IMR-90 (cell line): Measurements from ENCODE around the gene CREBZF. TPM values are rescaled to one million over a fixed set of nuclear protein-coding genes. Genes with fewer than 3 reads are reported as not detected.

ENCODE experiments used
- ATAC-seq: fragments of 200-7000 bp; cut with Tn5 transposase; 2 replicates; pipeline ENCODE4 v1.9.1; 2020; ENCODE audit warnings: low read depth, mild to moderate bottlenecking, moderate library complexity
- BruUV-seq: library from RNA; stranded (reverse); fragments of 400-500 nt; replicated peaks from 2 replicates; lab custom pipeline; 2021; lab: Mats Ljungman, UMichigan
- CTCF ChIA-PET: fragments of 300-600 bp; formaldehyde crosslinking; extraction: SDS; loops from one replicate; lab custom pipeline; 2021; ENCODE audit warnings: antibody characterized with exemption; lab: Yijun Ruan, JAX
- POLR2A ChIA-PET: fragments of 300-600 bp; sonication (Branson Sonifier 250); formaldehyde crosslinking; loops from one replicate; lab custom pipeline; 2022; ENCODE audit warnings: antibody characterized with exemption; ENCODE audit not compliant: unreplicated experiment; lab: Charles Lee
- DNase-seq: peaks from one replicate; pipeline ENCODE4 v3.0.0; 2013
- H2AFZ ChIP-seq: replicated peaks from 2 replicates; pipeline ENCODE3; 2013; ENCODE audit warnings: low read length, mild to moderate bottlenecking; ENCODE audit not compliant: poor library complexity
- H2AK5ac ChIP-seq: 2 replicates; pipeline ENCODE4 v1.6.1; 2013; ENCODE audit warnings: low read depth, low read length, inconsistent platforms
- H2AK9ac ChIP-seq: replicated peaks from 2 replicates; pipeline ENCODE3; 2013; ENCODE audit warnings: mild to moderate bottlenecking, low read depth, low read length, moderate library complexity; ENCODE audit not compliant: poor library complexity
- H2BK120ac ChIP-seq: 2 replicates; pipeline ENCODE4 v1.6.1; 2013; ENCODE audit warnings: low read depth, low read length, inconsistent platforms
- H2BK15ac ChIP-seq: 3 replicates; pipeline ENCODE4 v1.6.1; 2013; ENCODE audit warnings: low read depth, low read length, inconsistent platforms
- H2BK20ac ChIP-seq: 2 replicates; pipeline ENCODE4 v1.6.1; 2013; ENCODE audit warnings: low read depth, mild to moderate bottlenecking, inconsistent platforms, low read length, moderate library complexity
- H2BK5ac ChIP-seq: 2 replicates; pipeline ENCODE4 v1.6.1; 2013; ENCODE audit warnings: mild to moderate bottlenecking, low read depth, low read length, inconsistent platforms; ENCODE audit not compliant: poor library complexity, severe bottlenecking
- H3K14ac ChIP-seq: replicated peaks from 2 replicates; pipeline ENCODE4 v1.6.1; 2013; ENCODE audit warnings: low read depth, low read length, inconsistent platforms
- H3K18ac ChIP-seq: 2 replicates; pipeline ENCODE4 v1.6.1; 2013; ENCODE audit warnings: low read depth, low read length, control low read depth
- H3K23ac ChIP-seq: 2 replicates; pipeline ENCODE4 v1.6.1; 2013; ENCODE audit warnings: low read depth, low read length, inconsistent platforms
- H3K27ac ChIP-seq: 2 replicates; pipeline ENCODE4 v1.5.1; 2013; ENCODE audit warnings: mild to moderate bottlenecking, control low read depth, low read length; ENCODE audit not compliant: insufficient read depth
- H3K27me3 ChIP-seq: 2 replicates; pipeline ENCODE4 v1.6.1; 2013; ENCODE audit warnings: low read length; ENCODE audit not compliant: control insufficient read depth, insufficient read depth
- H3K36me3 ChIP-seq: 2 replicates; pipeline ENCODE4 v1.6.1; 2013; ENCODE audit warnings: low read length, mixed read lengths; ENCODE audit not compliant: control insufficient read depth, insufficient read depth
- H3K4ac ChIP-seq: 2 replicates; pipeline ENCODE4 v1.6.1; 2013; ENCODE audit warnings: low read depth, low read length, inconsistent platforms
- H3K4me1 ChIP-seq: 2 replicates; pipeline ENCODE4 v1.6.1; 2013; ENCODE audit warnings: low read length, mixed read lengths; ENCODE audit not compliant: control insufficient read depth, insufficient read depth
- H3K4me2 ChIP-seq: 2 replicates; pipeline ENCODE4 v1.6.1; 2013; ENCODE audit warnings: low read depth, mild to moderate bottlenecking, control low read depth, low read length, moderate library complexity
- H3K4me3 ChIP-seq: 2 replicates; pipeline ENCODE4 v1.5.1; 2013; ENCODE audit warnings: low read depth, mild to moderate bottlenecking, control low read depth, low read length, moderate library complexity; ENCODE audit not compliant: insufficient read depth
- H3K56ac ChIP-seq: 2 replicates; pipeline ENCODE4 v1.6.1; 2013; ENCODE audit warnings: low read length, inconsistent platforms; ENCODE audit not compliant: insufficient read depth; ENCODE audit errors: extremely low read depth
- H3K79me1 ChIP-seq, 2 experiments: 2 replicates each; pipeline ENCODE4 v1.6.1; 2013; ENCODE audit warnings: low read length in 2 of 2, inconsistent platforms in 1 of 2, low read depth in 1 of 2
- H3K9ac ChIP-seq: 2 replicates; pipeline ENCODE4 v1.6.1; 2013; ENCODE audit warnings: low read depth, low read length, control low read depth
- H3K9me1 ChIP-seq: 2 replicates; pipeline ENCODE4 v1.6.1; 2013; ENCODE audit warnings: low read length, inconsistent platforms; ENCODE audit not compliant: insufficient read depth
- H3K9me3 ChIP-seq: 2 replicates; pipeline ENCODE4 v1.6.1; 2013; ENCODE audit warnings: low read length; ENCODE audit not compliant: control insufficient read depth, insufficient read depth
- H4K20me1 ChIP-seq: 2 replicates; pipeline ENCODE4 v1.6.1; 2013; ENCODE audit warnings: low read length, inconsistent platforms; ENCODE audit not compliant: insufficient read depth
- H4K5ac ChIP-seq: 2 replicates; pipeline ENCODE4 v1.6.1; 2013; ENCODE audit warnings: mild to moderate bottlenecking, low read depth, low read length, control low read depth
- H4K8ac ChIP-seq, 2 experiments: 2 replicates each; pipeline ENCODE4 v1.6.1; 2013; ENCODE audit warnings: low read depth in 2 of 2, low read length in 2 of 2, control low read depth in 1 of 2, inconsistent platforms in 1 of 2
- H4K91ac ChIP-seq: 2 replicates; pipeline ENCODE4 v1.6.1; 2013; ENCODE audit warnings: low read depth, low read length, inconsistent platforms; ENCODE audit not compliant: insufficient read depth
- CEBPB ChIP-seq: IDR thresholded peaks from 2 replicates; pipeline ENCODE4 v1.6.1; 2012; ENCODE audit warnings: low read depth, low read length, improper control_type of control experiment
- RAD21 ChIP-seq: IDR thresholded peaks from 2 replicates; pipeline ENCODE4 v1.6.1; 2012; ENCODE audit warnings: low read length, improper control_type of control experiment
- WGBS, 2 experiments: methylation state at CpG; one replicate each; pipeline versions ENCODE4 v1.1.5 to v1.1.7; 2013; ENCODE audit warnings: missing lambda C conversion rate in 2 of 2; ENCODE audit not compliant: insufficient read length in 1 of 2; ENCODE audit errors: extremely low coverage in 2 of 2; 5-methylcytosine and 5-hydroxymethylcytosine counted together
- dilution Hi-C: fragments of 300-500 bp; cut with HindIII; formaldehyde crosslinking; loops from one replicate; pipeline ENCODE4 v1.14.3; 2018; ENCODE audit warnings: low sequenced_read_pairs; ENCODE audit not compliant: unreplicated experiment
- in situ Hi-C: fragments of 300-500 bp; cut with MboI; formaldehyde crosslinking; loops from 3 replicates; pipeline ENCODE4 v1.14.3; 2019; ENCODE audit warnings: low sequenced_read_pairs, inconsistent platforms, mixed read lengths
- intact Hi-C: fragments of 100-400 bp; cut with micrococcal nuclease; formaldehyde crosslinking; loops from 2 replicates; pipeline ENCODE4 v1.10.0; 2022
- polyA plus RNA-seq, 3 experiments: library from polyadenylated mRNA; depleted of rRNA; stranded (reverse); fragments of >200 nt; gene quantifications; 2 replicates each; pipeline ENCODE4 v1.2.3, GENCODE V29; 2012; ENCODE audit warnings: low replicate concordance in 1 of 3
- total RNA-seq: library from RNA; depleted of rRNA; stranded (reverse); fragments of >200 nt; gene quantifications from 2 replicates; pipeline ENCODE4 v1.2.3, GENCODE V29; 2012

CREBZF gene
- total and polyA plus RNA-seq, 2 of the 4 experiments (the other 2 are of a cell fraction): 12.5 to 17.7 TPM

DNA sequence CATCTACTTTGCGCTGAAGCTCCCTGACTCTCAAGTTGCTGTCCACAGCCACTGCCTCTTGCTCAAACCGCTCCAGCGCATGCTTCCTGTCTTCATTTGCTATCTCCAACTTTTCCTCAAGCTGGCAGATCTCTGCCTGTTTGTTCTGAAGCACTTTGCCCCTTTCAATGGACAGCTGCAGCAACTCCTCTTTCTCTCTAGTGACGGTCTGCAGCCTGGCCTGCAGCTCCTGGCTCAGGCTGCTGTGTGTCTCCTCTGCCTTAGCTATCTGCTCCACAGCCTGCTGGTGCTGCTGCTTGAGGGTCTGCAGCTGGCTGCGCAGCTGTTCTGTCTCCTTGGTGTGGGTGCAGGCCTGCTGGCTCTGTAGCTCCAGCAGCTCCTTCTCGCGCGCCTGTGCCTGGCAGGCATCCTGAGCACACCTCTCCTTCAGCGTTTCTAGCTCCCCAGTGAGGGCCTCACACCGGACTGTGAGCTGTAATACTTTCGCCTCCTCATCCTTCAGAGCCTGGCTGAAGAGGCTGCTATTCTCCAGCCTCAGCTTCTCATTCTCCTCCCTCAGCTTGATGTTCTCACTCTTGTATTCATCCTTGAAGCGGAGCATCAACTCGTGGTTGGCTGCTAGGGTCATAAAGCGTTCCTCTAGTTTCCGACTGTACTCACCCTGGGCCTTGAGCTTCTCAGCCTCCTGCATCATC, 20.3 kb upstream of the CREBZF start:
- H2BK5ac ChIP-seq: peak overlapping the region; percentile 47
- H3K79me1 ChIP-seq: peaks cover 6 to 14% of the 10 kb centered on the region in 2 experiments
- no peaks in the 10 kb centered on the region; the same call in 1 of the 2 replicates for H3K9me1 ChIP-seq
- TF ChIP-seq RAD21 (no peak), CEBPB (peak; percentile 48)
- H3K27me3 ChIP-seq: no peaks in the 10 kb centered on the region
- peak overlapping the region; percentile 4; the same call in 1 of the 3 replicates for H2BK15ac ChIP-seq
- H3K9me3 ChIP-seq: no peaks in the 10 kb centered on the region
- peak overlapping the region; percentile 19 for H2AK9ac ChIP-seq
- DNase-seq (peak; percentile 68), ATAC-seq (peak; percentile 15)
- BruUV-seq: no TSS peak
- CTCF ChIA-PET: interaction anchor here (0.9 to 1.8 kb wide), 3 partner anchors 10 to 112 kb away, joined by 3 to 7 read pairs (median 3); partner anchors contain the start of gene CREBZF
- peak overlapping the region; percentile 60 to 61; a peak in 3 of 4 replicates for H4K8ac ChIP-seq
- H3K18ac ChIP-seq: peak overlapping the region; percentile 16
- H4K91ac ChIP-seq: peak overlapping the region; percentile 59
- H2BK20ac ChIP-seq: no peak overlapping the region
- intact Hi-C loops: loop anchor here (1.0 kb wide), 2 partner anchors 20 to 90 kb away; partner anchors contain the start of gene CREBZF
- 0 out of 2 replicates have a peak overlapping the region, but pooled peaks have one; percentile 18 for H2BK120ac ChIP-seq
- in situ Hi-C loops: loop anchor here (10.0 to 25.0 kb wide), 2 partner anchors 140 to 602 kb away; no protein-coding TSS in a partner anchor
- H3K23ac ChIP-seq: peak overlapping the region; percentile 78
- dilution Hi-C loops: no loop called here
- peak overlapping the region; percentile 55 for H3K4ac ChIP-seq
- H3K56ac ChIP-seq: peak overlapping the region; percentile 58; the same call in 1 of the 2 replicates
- H2AK5ac ChIP-seq: peak overlapping the region; percentile 47
- H3K4me1 ChIP-seq: peaks cover 2% of the 10 kb centered on the region; the same call in 1 of the 2 replicates
- peak overlapping the region; percentile 74 for H3K27ac ChIP-seq
- peak overlapping the region; percentile 56 for H3K14ac ChIP-seq
- peak overlapping the region; percentile 71 for H2AFZ ChIP-seq
- H3K9ac ChIP-seq: peak overlapping the region; percentile 71
- H3K36me3 ChIP-seq: no peaks in the 10 kb centered on the region
- POLR2A ChIA-PET: interaction anchor here (0.6 kb wide), 1 partner anchor 384 kb away, joined by 4 read pairs; the partner anchor contains the start of gene PICALM
- peak overlapping the region; percentile 11; the same call in 1 of the 2 replicates for H4K5ac ChIP-seq
- H4K20me1 ChIP-seq: no peaks in the 10 kb centered on the region
- whole genome bisulfite sequencing, 2 experiments: 2% methylated on average over 11 of the region's 15 CpGs; no CpG with 5 or more reads in 1 of the 2 experiments
- peak overlapping the region; percentile 52 for H3K4me3 ChIP-seq
- peak overlapping the region; percentile 84 for H3K4me2 ChIP-seq
